Fibroblast of skin of right quadriceps (primary cell): Measurements from ENCODE around the gene MDGA2.
A peak's percentile ranks its signal among the peaks of the same experiment; 100 is the strongest.
"Not testable (repeated sequence)": the region's sequence is repeated elsewhere in the genome, so short reads cannot be mapped to it uniquely, and the experiment has no call there.

Experiments
- DNase-seq: peaks from one replicate; pipeline ENCODE4 v3.0.0-alpha.2; 2013

The MDGA2 gene

DNA sequence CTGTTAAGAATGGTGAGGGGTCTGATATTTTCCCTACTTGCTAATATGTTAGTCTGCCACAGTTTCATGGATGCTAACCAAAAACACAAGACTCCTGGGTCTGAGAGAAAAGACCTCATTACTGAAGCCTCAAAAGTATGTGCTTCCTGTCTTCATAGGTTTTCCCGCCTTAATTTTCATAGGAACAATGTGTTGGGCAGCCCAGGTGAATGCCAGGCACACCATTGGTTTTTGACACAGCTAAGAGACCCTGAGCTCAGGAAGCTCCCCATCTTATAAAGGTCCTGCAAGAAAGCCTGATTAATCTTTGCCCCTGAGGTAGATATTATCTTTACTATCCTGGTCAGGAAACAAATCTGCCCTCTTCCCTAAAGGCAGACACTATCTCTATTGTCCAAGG, 464.1 kb downstream of the MDGA2 start:
- DNase-seq, result no peak

DNA sequence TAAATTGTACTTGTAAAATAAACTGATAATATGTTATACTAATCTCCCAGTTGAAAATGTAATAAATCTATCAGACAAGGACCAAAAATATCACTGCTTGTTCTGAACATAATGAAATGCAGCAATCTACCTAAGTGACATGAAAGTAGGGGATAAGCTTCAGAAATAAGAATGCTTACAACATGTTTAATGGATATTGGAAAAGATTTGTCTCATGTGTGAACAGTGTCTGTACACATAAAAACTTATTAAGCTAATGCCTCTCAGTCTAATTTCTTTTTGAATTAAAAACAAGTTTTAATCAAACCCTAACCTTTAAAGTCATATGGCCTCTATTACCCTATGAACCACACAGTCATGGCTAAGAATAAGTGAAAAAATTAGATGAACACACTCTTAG, 465.3 kb downstream of the MDGA2 start:
- no peak for DNase-seq

DNA sequence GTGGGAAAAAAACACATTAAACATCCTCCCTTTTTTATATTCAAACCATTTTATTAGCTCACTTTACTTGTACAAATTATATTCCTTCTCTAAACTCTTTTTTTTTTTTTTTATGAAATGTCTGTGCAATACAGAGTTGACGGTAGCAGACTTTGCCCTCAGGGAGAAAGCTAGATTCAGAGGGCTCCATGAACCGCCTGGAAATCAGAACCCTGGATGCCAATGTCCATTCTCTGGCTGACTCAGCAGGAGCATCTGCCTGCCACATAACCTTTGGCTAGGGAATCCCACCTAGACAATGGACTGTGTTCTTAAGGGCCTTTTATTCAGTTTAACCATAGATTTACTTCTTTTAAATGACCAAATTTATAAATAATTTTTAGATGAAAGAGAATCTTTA, 467.0 kb downstream of the MDGA2 start:
- no peak for DNase-seq

DNA sequence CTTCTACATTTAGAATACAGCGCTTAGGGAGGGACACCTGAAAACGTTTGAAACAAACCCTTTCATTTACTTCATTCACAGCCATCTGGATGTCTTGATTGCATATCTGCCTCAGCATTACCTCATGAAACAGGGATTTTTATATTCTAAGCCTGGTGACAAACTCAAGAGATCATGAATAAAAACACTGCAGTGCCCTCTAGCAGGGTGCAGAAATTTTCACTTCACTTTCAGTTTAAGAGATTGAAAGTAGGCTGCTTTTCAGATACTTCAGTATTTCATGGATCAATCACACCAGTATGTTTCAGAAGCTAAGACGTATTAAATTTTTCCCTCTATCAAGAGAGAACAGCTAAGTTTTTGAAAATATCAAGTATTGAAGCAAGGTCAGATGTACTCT, 467.8 kb downstream of the MDGA2 start:
- peak; percentile 46 for DNase-seq

DNA sequence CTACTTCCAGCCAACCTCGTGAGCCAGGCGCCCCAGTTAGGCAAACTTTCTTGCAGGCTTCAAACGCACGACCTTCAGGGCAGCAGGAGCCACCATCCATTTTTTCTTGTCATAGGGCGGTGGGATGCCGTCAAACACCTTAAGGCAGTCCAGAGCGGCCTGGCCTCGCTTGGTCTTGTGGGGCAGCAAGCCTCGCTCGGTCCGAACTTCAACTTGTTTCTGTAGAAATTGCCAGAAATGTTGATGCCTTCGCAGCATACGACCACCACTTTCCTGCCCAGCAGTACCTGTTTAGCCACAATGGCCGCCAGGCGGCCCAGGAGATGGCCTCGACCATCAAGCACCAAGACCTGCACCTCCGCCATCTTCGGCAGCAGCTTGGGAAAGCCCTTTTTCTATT, 474.7 kb downstream of the MDGA2 start:
- no peak for DNase-seq

DNA sequence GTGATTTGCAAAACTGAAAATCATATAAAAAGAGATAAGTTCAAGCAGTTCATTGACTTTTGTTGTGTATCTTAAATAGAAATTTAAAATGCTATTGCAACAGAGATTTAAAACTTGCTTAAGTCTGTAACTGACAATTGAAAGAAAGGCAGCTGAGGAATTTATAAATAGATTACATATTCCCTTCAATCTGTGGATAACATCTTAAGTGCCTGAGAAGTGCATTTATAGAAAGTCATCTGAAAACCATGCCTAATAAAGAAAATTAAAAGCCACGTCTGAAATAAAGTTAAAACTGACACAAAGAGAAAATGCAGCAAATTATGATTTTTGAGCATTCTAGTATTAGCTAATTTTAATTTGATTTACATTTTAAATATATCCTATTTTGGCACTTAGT, 479.8 kb downstream of the MDGA2 start:
- DNase-seq, result no peak

DNA sequence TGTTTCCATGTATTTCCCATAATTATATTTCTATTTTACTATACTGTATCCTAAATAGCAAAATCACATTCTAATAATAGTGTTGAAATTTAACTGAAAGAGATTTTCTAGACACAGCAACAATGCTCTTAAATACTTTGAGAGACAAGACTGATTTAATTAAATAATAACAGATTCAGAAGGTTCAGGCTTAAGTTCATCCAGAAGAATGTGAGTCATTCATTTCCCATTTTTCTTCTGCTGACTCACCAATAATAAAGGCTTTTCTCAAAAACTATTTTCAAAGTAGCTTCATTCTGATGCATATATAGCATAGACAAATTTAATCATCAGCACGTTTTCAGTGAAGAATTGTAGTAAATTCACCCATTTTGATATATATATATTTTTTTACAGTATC, 481.4 kb downstream of the MDGA2 start:
- peak; percentile 80 for DNase-seq

DNA sequence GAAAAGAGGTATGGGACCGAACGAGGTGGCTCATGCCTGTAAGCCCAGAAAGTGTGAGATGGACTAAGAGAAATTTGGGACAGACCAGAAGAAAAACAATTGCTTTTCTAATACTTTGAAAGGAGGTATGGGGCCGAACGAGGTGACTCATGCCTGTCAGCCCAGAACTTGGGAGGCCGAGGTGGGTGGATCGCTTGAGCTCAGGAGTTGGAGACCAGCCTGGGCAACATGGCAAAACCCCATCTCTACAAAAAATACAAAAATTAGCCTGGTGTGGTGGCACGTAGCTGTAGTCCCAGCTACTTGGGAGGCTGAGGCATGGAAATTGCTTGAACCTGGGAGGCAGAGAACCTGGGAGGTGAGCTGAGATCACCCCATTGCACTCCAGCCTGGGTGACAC, 483.2 kb downstream of the MDGA2 start:
- DNase-seq, result not testable (repeated sequence)

DNA sequence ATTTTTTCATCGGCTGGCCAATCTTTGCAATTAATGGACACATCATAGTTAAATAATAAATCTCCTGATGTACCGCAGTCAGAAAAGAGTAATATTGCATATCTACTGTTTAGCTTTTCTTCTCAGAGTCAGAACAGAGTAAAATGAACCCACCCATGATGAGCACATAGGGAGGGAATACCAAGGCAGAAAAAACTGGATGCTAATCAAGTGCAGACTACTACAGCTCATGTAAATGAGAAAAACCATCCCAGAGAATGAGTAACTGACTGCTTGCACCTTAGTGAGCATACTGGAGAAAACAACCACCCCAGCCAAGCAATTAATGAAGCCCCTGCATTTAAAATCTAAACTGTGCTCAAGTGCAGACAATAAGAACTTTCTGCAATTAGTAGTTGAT, 483.7 kb downstream of the MDGA2 start:
- peak; percentile 41 for DNase-seq

DNA sequence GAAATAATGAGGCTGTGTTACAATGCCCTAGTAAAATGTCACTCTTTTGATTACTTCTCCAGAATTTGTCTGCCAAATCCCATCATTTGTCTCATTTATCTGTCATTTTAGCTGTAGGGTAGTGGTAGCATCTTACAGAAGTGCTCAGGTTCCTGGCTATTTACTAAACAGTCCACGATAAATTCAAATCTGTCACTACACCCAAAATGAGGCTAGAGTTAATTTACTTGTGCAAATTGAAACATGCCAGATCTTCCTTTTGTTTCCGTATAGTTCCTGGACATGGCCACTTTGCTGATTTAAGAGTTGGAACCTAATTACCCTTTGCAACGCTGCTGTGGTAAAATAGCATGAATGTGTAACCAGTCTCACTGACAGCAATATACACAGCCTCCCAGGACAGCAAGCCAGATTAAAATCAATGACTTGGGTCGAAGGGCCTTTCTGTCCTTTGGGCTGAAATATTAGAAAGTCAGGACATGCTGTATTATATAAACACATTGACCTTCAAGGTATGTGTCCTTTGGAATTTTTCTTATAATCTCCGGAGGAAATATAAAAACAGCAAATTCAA, 485.4 kb downstream of the MDGA2 start:
- DNase-seq, result no peak

DNA sequence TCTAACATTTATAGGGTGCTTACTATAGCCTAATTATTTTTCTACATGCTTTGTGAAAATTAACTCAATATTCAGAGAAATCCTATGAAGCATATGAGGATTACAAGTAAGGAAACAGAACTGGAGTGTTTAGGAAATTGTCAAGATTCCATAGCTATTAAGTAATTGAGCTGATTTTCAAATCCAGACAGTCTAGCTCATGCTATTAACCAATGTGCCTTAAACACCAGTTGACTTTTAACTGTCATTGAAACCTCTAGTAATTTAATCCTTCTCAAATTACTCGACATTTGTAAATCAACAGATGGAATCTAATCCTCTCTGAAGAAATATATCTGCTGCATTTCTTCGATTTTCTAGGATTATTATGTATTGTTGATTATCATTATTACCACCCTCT, 488.9 kb downstream of the MDGA2 start:
- peak; percentile 74 for DNase-seq

DNA sequence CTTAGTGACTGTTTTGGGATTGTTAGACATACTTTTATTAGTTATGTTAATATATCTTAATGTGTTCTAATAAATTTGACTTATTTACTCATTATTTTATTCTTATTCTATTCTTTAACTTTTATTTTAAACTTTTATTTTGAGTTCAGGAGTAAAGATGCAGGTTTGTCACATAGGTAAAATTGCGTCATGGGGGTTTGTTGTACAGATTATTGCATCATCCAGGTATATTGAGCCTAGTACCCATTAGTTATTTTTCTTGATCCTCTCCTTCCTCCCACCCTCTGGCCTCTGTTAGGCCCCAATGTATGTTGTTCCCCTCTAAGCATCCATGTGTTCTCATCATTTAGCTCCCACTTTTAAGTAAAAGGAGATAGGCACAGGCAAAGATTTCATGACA, 495.5 kb downstream of the MDGA2 start:
- no peak for DNase-seq

DNA sequence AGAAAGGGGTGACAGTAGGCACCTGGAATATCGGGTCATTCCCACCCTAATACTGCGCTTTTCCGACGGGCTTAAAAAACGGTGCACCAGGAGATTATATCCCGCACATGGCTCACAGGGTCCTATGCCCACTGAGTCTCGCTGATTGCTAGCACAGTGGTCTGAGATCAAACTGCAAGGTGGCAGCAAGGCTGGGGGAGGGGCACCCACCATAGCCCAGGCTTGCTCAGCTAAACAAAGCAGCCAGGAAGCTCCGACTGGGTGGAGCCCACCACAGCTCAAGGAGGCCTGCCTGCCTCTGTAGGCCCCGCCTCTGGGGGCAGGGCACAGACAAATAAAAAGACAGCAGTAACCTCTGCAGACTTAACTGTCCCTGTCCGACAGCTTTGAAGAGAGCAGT, 503.5 kb downstream of the MDGA2 start:
- not testable (repeated sequence) for DNase-seq

DNA sequence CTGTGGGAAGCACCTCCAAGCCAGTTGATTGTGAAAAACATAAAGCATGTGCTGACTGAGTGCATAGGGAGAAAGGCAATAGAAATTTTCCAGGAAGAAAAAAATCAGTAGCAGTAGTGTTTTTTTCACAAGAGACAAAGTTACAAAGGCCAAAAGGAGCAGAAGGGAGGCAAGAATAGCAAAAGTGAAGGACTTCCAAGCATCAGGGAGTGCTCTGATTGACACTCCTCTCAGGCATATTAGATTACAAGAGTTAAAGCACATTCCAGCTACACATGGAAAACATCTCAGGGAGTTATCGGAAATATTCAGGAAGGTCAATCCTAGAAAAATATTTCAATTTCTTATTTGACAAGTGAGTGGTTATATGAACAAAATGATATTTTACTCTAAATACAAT, 508.0 kb downstream of the MDGA2 start:
- no peak for DNase-seq

DNA sequence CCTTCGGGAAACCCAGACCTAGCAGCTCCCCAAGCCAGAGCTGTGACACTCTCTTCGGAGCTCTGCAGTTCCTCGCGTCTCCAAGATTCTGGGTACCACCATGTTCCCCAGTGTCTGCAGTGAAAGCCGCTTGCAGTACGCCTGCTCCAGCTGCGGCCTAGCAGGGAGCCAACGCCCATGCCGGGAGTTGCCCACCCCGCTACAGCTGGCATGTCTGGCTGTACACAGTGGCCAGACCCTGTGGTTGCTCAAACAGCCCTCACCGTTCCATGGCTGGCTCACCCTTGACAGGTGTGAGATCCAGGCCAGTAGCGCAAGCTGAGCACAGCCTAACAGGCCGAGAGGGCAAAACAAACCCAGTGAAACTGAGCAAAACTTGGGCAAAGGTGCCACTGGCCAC, 520.0 kb downstream of the MDGA2 start:
- no peak for DNase-seq

DNA sequence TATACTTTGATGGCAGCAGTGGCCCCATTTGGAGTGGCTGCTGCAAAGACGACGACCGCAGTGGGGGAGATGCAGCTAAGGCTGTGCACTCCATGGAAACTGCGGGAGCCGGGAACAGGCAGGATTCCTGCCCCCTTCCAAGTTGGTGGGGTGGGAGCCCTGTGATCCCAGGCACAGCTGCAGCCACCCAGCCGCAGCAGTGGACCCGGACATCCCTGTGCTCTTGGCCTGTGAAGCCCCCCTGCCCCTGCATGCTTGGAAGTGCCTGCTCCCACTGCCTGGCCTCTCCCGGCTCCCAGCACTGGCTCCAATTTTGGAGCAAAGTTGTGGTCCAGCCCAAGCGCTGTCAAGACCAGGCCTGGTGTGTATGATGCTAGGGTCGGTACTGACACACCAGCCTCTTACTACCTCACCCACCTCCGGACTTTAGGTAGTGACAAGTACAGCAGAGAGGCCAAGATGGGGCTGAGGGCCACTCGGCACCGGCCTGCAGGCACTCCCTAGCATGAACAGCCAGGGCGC, 521.1 kb downstream of the MDGA2 start:
- DNase-seq, result no peak

DNA sequence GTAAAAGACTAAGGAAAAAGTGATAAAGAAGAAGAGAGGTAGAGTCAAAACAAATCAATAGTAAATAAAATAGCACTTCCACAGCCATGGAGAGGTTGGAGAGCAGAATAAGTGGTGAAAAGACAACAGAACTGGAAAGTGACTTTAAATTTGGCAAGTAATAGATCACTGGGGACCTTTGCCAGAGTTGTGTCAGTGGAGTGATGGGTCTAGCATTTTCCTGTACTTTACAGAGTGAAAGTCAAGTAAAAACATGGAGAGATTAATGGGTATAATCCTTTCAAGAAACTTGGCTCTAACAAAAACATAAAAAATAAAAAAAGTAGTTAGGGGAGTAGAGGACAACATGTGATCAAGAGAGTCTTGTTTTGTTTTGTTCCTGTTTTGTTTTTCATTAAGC, 521.7 kb downstream of the MDGA2 start:
- no peak for DNase-seq

DNA sequence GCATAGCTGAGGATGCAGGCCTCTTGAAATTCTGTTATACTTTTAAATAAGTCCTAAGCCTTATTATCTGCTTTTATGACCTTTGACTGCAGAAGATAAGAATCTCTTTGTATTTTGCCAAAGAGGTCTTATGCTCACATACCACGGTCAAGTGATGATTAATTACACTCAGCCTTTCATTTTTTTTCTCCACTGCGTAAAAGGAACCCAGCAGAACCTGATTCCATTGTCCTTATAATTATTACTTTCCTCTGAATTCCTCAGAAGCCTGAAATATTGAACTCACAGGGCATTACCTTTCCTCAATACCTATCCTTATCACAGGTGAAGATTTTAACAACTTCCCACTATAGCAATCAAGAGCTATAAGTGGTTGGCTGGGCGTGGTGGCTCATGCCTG, 525.1 kb downstream of the MDGA2 start:
- no peak for DNase-seq

DNA sequence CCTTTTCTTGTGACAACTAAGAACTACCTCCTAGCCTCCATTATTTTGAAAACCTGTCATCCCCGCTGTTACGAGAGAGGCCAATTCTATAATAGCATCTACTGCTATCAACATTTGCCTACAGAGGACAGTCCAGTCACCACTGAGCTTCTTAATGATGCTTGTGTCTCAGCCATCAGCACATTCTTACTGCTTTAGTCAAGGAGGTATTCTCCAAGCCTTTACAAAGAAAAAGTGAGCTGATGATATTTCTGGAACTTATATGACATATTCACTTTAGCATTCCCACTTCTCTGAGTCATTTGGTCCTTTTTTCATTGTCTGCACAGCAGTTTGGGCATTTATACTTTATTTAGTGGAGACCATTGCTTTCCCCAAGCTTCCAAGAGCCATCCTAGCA, 526.1 kb downstream of the MDGA2 start:
- peak; percentile 69 for DNase-seq

DNA sequence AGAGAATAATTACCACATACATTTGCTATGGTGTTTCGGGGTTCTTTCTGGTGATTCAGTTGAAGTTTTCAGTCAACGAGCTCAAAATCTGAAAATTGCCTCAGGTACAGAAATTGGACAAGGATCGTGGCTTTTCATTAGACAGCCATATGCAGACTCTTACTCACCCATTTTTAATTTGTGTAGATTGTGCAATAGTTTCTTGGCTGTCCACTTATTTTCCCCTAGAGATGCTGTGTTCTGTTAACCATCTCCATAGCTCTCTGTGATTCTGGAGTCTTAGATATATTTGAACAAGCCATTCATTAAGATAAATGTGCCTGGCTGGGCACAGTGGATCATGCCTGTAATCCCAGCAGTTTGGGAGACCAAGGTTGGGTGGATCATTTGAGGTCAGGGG, 526.7 kb downstream of the MDGA2 start:
- DNase-seq, result peak; percentile 15

DNA sequence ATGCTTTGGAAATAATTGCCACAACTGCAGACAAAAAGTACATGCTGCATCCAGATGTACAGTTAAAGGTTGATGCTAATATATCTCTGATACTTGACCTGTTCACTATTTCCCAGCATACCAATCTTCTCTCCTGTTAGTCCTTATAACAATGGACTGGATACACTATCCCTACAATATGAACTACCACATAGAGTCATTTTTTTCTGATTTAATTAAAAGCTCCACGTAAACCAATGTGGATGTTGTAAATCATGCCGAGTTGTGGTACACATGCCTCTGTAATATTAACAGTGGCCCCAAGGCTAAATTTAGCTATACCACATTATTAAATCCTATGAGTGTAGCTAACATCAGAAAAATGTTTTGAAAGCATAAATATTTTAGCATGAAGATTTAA, 554.8 kb downstream of the MDGA2 start:
- DNase-seq, result no peak

DNA sequence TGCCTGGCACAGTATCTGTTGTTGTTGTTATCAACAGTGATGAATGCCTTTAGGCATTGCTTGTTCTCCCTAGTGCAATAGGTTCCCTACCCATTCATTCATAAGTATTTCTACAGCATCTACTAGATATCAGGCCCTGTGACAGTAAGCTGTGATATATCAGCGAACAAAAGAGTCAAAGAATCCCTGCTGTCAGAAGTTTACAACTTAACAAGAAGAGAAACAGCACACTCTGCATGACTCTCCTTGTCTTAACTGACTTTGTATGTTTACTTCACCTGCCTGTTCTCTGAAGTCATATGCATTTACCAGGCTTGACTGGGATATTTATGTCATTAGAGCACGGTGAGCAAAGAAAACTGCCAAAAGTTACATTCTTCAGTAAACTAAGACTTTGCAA, 571.6 kb downstream of the MDGA2 start:
- no peak for DNase-seq

DNA sequence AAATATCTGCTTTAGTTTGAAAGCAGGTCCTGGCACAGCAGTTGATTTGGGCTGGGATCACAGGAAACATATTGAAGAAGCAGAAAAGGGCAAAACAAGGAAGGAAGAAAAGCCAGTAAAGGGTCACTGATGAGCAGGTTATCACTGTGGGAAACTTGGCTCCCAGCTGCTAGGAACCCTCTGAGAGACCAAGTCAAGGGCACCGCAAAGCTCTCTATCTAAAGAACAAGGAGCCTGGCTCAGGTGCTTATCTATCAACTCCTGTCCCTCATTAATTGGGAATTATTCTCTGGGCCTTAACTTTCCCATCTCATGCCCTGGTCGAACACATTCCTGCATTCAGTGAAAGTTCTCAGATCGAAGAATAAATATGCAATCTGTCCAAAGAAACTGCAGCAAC, 572.9 kb downstream of the MDGA2 start:
- no peak for DNase-seq

DNA sequence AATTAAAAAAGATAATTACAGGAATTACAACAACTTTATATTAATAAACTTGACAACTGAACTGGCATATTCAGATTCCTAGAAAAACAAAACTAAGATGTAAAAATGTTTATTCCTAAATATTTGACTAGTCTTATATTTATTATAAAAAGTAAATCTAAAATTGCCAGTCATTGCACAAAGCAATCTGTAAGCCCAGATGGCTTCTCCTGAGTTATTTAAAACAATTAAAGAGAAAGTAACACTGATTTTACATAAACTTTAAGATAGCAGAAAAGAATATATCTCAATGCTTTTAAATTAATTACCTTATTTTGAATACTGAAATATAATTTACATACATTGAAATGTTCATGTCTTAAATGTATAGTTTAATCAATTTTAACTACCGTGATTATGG, 589.7 kb downstream of the MDGA2 start:
- DNase-seq, result no peak

DNA sequence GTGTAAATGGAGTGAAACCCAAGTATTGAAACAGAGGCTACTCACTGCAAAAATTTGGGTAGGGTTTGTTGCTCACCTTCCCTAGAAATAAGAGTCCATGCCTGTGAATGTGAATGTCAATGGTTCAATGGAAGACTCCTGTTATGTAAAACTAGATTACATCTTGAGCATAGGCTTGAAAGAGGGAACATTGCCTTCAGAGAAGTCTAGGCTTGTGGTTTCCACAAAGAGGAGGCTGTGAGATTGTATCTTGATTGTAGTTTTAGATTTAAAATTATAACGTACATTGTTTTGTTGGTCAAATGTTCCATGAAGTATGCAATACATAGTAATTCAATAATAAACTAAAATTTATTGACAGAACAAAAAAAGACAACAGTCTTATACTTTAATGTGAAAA, 610.1 kb downstream of the MDGA2 start:
- DNase-seq, result no peak

DNA sequence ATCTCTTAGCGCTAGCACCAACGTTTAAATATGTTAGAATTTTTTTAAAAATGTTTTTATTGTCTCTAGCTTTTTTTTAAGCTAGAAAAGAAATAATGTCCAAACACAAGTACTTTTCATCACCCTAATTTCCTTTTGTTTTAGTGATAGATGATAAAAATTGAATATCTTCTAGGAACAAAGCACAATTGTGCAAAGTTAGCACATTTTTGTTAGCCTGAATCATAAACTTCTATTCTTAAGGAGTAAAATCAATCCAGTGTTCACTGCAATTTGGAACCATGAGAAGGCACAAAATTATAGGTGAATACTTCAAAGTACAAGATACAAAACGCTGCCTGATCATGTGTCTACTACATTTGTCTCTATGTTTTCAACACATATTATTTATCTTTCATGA, 615.4 kb downstream of the MDGA2 start:
- no peak for DNase-seq
